ENCODE measurements around the gene STK40. TPM values are rescaled to one million over a fixed set of nuclear protein-coding genes. Genes with fewer than 3 reads are reported as not detected.

STK40 gene
- total RNA-seq, 4 donors from 2014 or later = 58.7 to 73.1 (median 63.0) TPM

DNA sequence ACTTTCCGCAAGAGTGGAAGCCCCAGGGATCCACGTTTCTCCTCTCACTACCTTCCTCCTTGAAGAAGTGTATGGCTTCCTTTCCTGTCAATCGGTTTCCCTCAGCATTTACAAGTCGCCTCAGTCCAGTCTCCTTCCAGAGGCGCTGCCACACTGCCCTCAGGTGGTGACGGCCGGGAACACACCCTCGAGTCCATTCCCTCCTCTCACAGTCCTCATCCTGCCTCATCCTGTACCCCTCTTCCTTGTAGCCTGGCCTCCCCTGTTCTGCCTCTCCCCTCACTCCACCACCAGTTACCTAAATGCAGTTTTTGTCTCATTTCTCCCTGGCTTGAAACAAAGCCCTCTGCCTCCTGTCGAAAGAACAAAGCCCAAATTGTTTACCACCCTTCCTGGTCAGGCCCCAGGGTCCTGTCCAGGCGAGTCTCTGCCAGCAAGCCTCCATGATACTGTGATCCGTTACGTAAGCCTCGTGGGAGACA lies 35.2 kb upstream of the STK40 start:
- DNase-seq (ENCODE audit: low spot score in 2 of 2) = peak; percentile 88 to 98
- TF ChIP-seq POLR2A (IDR thresholded peaks at IDR 0.05) (no peak), CTCF (IDR thresholded peaks at IDR 0.05) (peak in 1 of 3 donors; percentile 90)
- intact Hi-C loops (cut with DNase I; ENCODE audit: low total_unique reads) = no loop called here
- WGBS, 2 donors = 14 to 15% methylated on average over 13 of the region's 13 CpGs
- H3K4me3 ChIP-seq (ENCODE audit: low read depth, poor library complexity, severe bottlenecking) = no peak overlapping the region

DNA sequence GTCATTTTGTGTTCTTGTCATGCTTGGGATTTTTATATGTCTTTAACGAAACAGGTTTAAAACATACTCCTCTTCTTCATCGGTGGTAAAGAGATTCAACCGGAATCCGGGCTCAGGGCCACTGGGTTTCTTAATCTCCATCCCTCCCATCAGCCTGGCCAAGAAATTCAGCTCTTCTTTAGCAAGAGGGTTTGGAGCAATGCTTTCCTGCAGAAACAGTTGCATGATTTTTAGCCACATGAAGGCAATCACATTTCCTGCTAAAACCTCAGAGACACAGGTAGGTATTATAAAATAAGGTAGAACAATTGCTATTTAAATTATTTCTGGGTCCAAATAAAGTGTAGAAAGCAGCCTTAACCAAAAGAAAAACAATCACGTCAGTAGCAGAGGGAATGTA lies 34.7 kb upstream of the STK40 start:
- H3K4me3 ChIP-seq (ENCODE audit: low read depth, poor library complexity, severe bottlenecking) = no peak overlapping the region
- intact Hi-C loops (cut with DNase I; ENCODE audit: low total_unique reads) = no loop called here
- 24 to 31% methylated on average over 5 of the region's 5 CpGs for WGBS, 2 donors
- no peak for TF ChIP-seq CTCF (IDR thresholded peaks at IDR 0.05)
- no peak for TF ChIP-seq POLR2A (IDR thresholded peaks at IDR 0.05)
- DNase-seq (ENCODE audit: low spot score in 2 of 2) = peak in 1 of 2 donors; percentile 56

- H3K4me3 ChIP-seq (ENCODE audit: low read depth, poor library complexity, severe bottlenecking) = no peak overlapping the region
- TF ChIP-seq CTCF (IDR thresholded peaks at IDR 0.05) = no peak
- TF ChIP-seq POLR2A (IDR thresholded peaks at IDR 0.05) = no peak
- WGBS, 2 donors = 75 to 86% methylated on average over 4 of the region's 4 CpGs
- intact Hi-C loops (cut with DNase I; ENCODE audit: low total_unique reads) = no loop called here
- DNase-seq (ENCODE audit: low spot score in 2 of 2) = no peak
Observed at GRCh38 chr1:36419569-36419968, 33.8 kb upstream of the STK40 start.

DNA sequence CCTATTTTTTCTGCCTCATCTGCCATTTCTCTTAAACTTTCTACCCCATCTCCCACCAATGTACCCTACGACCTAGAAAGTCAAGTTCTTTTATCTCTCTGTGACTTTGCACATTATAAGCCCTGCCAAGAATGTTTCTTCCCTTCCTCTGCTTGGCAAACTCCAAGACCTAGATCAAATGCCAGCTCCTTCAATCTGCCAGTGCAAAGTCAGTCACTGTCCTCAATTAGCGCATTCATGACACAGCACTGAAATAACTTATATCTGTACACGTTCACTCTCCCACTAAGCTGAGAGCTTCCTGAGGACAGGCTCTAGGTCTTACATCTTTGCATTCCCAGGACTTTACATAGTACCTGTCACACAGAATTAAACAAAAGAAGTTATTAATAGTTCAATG lies 33.4 kb upstream of the STK40 start:
- TF ChIP-seq POLR2A (IDR thresholded peaks at IDR 0.05) = no peak
- TF ChIP-seq CTCF (IDR thresholded peaks at IDR 0.05) = no peak
- 67 to 69% methylated on average over 3 of the region's 3 CpGs for WGBS, 2 donors
- intact Hi-C loops (cut with DNase I; ENCODE audit: low total_unique reads) = no loop called here
- no peak for DNase-seq (ENCODE audit: low spot score in 2 of 2)
- H3K4me3 ChIP-seq (ENCODE audit: low read depth, poor library complexity, severe bottlenecking) = no peak overlapping the region

DNA sequence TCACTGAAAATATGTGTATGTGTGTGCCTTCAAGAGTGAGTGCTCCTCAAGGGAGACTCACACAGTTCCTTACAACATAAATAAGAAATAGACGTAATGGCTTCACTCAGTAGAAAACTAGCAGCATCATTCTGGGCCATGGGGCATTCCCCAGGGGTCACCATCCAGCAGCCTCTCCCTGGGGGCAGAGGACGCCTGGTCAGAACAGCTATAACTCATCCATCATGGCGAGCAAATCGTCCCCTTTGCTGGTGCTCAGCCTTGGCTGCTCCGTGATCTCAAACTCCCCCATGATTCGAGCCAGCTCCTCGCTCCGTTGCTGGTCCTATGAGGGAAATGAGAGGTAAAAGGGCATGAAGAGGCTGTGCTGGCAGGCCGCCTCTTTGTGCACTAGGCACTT lies 32.2 kb upstream of the STK40 start:
- TF ChIP-seq CTCF (IDR thresholded peaks at IDR 0.05) = no peak
- no peak for TF ChIP-seq POLR2A (IDR thresholded peaks at IDR 0.05)
- intact Hi-C loops (cut with DNase I; ENCODE audit: low total_unique reads) = no loop called here
- H3K4me3 ChIP-seq (ENCODE audit: low read depth, poor library complexity, severe bottlenecking) = no peak overlapping the region
- WGBS, 2 donors = 87 to 90% methylated on average over 9 of the region's 9 CpGs
- no peak for DNase-seq (ENCODE audit: low spot score in 2 of 2)

DNA sequence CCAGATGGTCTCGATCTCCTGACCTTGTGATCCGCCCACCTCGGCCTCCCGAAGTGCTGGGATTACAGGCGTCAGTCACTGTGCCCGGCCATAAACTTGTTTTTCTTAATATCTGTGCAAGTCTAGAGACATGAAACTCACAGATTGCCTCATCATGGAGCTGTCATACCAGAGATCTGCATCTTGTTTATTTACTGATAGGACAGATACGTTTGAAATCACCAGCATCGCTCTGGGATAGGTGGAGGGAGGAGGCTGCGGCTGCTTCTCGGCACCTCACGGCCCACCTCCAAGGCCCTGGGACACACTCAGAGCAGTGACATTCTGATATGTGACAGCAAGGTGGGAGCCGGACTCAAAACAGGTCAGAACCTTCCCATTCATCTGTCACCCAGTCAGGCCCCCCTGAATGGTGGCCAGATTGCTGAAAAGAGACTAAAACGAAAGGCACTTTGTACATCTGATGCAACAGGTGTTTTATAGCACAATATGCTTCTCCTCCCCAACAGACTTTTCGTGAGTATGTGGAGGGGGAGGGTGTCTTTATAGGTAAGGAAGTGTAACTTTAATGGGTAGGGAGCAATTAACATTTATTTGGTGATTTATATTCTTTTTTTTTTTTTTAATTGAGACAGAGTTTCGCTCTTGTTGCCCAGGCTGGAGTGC lies 30.1 kb upstream of the STK40 start:
- intact Hi-C loops (cut with DNase I; ENCODE audit: low total_unique reads) = no loop called here
- no peak overlapping the region for H3K4me3 ChIP-seq (ENCODE audit: low read depth, poor library complexity, severe bottlenecking)
- no peak for DNase-seq (ENCODE audit: low spot score in 2 of 2)
- no peak for TF ChIP-seq POLR2A (IDR thresholded peaks at IDR 0.05)
- no peak for TF ChIP-seq CTCF (IDR thresholded peaks at IDR 0.05)
- WGBS, 2 donors = 87 to 88% methylated on average over 15 of the region's 15 CpGs
